ENCODE results near the gene DIS3L2.

DNA sequence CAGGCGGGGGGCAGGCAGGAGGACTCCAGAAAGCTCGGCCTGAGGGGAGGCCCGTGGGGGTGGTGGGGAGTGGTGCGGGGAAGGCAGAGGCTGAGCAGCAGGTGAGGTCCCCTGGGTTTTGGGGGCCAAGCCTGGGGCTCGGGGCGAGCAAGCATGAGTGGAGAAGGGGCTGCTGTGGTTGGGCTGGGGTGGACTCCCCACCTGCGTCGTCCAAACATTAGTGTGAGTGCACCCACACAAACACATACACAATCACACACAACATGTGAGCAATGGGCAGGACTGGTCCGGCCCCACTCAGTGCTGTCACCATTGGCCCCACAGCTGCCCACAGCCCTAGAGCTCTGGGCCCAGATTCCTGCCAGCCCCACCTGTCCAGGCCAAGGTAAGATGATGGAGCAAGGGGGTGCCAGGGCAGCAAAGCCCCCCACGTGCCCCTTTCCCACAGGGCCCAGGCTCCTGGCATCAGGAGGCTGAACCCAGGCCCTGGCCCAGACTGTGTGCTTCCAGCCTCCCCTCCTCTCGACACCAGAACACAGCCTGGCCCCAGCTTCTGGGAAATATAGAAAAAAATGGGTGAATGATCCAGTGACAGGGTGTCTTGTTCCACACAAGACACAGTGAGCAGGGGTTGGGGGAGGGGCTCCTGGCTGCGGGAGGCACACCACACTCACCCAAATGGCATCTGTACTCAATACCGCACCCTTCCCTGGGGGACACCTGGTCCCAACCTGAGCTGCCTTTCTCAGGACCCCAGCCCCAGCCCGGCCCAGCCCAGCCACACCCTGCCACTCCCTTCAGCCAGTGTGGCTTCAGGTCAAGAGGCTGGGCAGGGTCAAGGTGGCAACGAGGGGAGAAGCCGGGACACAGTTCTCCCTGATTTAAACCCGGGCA lies 416.6 kb downstream of the DIS3L2 start:
- TF ChIP-seq, protein P1, sequence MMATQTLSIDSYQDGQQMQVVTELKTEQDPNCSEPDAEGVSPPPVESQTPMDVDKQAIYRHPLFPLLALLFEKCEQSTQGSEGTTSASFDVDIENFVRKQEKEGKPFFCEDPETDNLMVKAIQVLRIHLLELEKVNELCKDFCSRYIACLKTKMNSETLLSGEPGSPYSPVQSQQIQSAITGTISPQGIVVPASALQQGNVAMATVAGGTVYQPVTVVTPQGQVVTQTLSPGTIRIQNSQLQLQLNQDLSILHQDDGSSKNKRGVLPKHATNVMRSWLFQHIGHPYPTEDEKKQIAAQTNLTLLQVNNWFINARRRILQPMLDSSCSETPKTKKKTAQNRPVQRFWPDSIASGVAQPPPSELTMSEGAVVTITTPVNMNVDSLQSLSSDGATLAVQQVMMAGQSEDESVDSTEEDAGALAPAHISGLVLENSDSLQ (IDR thresholded peaks at IDR 0.05) = no peak
- TF ChIP-seq SP1 (IDR thresholded peaks at IDR 0.05) (no peak), BHLHE40 (IDR thresholded peaks at IDR 0.05; ENCODE audit: borderline replicate concordance) (no peak)

Data from HEK293T (cell line).